HL-60 (cell line): ENCODE measurements around the gene USP10.

Experiments
- DNase-seq, 2 experiments: peaks; one replicate each; pipeline ENCODE4 v3.0.0-alpha.2; 2010 to 2020; ENCODE audit warnings: low read depth in 1 of 2, low spot score in 1 of 2
- H3K27ac ChIP-seq: fragments of 250-450 bp; sonication (Bioruptor Pico); replicated peaks from 2 replicates; pipeline ENCODE4 v1.5.1; 2020; ENCODE audit warnings: mild to moderate bottlenecking, moderate library complexity
- H3K27me3 ChIP-seq: fragments of 250-450 bp; sonication (Bioruptor Pico); 2 replicates; pipeline ENCODE4 v1.5.1; 2021; ENCODE audit warnings: mild to moderate bottlenecking, moderate library complexity; ENCODE audit not compliant: insufficient read depth, poor library complexity, severe bottlenecking
- H3K4me3 ChIP-seq: replicated peaks from 2 replicates; pipeline ENCODE4 v1.5.1; 2011; ENCODE audit warnings: mild to moderate bottlenecking, control low read depth, low read length; ENCODE audit not compliant: insufficient read depth
- GABPA ChIP-seq: IDR thresholded peaks from 2 replicates; pipeline ENCODE4 v1.6.1; 2012; ENCODE audit warnings: low read depth
- POLR2AphosphoS5 ChIP-seq: IDR thresholded peaks from 2 replicates; pipeline ENCODE4 v1.6.1; 2012; ENCODE audit warnings: low read depth
- REST ChIP-seq: IDR thresholded peaks from 2 replicates; pipeline ENCODE4 v1.6.1; 2012; ENCODE audit warnings: low read depth; ENCODE audit not compliant: insufficient replicate concordance
- SPI1 ChIP-seq: IDR thresholded peaks from 2 replicates; pipeline ENCODE4 v1.6.1; 2012; ENCODE audit warnings: low read depth, mild to moderate bottlenecking, borderline replicate concordance
- TF ChIP-seq, protein P1 (sequence below): IDR thresholded peaks from one replicate; pipeline ENCODE4 v1.5.1; 2011; ENCODE audit warnings: low read length, control low read depth, inconsistent platforms; ENCODE audit not compliant: insufficient read depth

USP10 gene

DNA sequence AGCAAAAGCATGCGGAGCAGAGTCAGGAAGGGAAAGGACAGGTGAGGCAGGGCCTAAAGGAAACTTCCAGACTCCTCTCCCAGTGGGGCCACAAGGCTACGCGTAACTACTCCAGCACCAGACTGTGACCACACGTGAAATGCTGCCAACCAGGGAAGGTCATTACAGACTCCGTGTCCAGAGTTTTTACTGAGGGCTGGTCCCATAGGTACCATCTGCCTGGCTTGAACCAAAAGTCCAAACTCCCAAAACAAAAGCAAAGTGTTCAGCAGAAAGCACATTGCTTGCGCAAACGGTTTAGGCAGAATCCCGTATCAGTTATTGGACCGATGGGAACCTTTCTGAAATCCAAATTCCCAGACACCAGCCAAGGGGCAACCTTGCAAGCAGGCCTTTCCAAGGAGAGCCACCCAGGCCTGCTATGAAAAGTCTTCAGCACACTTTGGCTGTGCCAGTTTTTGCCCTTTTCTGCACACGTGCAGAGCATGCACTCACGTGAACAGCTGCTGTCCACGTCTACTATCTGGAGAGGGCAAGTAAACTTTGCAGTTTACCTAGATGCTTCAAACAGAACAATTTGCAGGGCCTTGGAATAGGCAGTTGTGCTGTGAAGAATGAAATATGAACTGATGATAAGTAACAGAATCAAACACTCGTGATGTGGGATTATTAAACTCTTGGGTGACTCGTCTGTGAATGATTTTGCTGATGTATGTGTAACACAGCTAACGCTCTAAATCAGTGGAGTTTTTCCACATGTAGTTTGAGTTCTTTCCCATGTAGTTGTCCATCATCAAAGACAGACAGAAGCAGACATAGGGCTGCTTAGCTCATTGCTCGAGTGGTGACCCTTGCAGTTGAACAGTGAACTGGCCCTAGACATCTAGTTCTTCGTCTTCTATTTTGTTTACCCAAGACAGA, 61.9 kb downstream of the USP10 start:
- no peak overlapping the region for H3K27ac ChIP-seq
- H3K4me3 ChIP-seq: no peak overlapping the region
- TF ChIP-seq REST: no peak
- no peak for DNase-seq
- H3K27me3 ChIP-seq: no peaks in the 10 kb centered on the region

DNA sequence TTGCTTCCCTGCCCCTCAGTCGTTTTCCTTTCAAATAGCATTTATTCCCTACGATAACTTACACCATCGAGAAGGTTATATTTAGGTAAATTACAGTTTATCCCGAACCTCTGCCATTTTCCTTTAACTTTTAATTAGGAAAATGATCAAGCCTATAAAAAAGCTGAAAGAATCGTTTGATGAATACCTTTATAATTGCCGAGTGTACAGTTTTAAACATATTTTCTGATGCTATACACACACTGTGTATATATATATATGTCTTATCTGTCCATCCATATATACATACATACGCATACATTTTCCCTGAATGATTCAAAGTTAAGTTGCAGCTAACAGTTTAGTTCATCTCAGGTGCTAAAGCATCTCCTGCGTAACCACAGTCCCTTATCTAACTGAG, 63.4 kb downstream of the USP10 start:
- no peak for DNase-seq
- Histone ChIP-seq H3K27me3 (no peaks in the 10 kb centered on the region), H3K27ac (no peak overlapping the region), H3K4me3 (no peak overlapping the region)
- TF ChIP-seq REST (no peak), POLR2AphosphoS5 (no peak), SPI1 (no peak), GABPA (no peak)
- TF ChIP-seq, protein P1, sequence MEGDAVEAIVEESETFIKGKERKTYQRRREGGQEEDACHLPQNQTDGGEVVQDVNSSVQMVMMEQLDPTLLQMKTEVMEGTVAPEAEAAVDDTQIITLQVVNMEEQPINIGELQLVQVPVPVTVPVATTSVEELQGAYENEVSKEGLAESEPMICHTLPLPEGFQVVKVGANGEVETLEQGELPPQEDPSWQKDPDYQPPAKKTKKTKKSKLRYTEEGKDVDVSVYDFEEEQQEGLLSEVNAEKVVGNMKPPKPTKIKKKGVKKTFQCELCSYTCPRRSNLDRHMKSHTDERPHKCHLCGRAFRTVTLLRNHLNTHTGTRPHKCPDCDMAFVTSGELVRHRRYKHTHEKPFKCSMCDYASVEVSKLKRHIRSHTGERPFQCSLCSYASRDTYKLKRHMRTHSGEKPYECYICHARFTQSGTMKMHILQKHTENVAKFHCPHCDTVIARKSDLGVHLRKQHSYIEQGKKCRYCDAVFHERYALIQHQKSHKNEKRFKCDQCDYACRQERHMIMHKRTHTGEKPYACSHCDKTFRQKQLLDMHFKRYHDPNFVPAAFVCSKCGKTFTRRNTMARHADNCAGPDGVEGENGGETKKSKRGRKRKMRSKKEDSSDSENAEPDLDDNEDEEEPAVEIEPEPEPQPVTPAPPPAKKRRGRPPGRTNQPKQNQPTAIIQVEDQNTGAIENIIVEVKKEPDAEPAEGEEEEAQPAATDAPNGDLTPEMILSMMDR: no peak

- Histone ChIP-seq H3K27me3 (no peaks in the 10 kb centered on the region), H3K4me3 (no peak overlapping the region), H3K27ac (no peak overlapping the region)
- TF ChIP-seq SPI1 (no peak), POLR2AphosphoS5 (no peak), GABPA (no peak), REST (no peak)
- TF ChIP-seq, protein P1: no peak
- no peak for DNase-seq
Observed at GRCh38 chr16:84763629-84764028, 63.8 kb downstream of the USP10 start.
